Neutrophil (primary cell): ENCODE data around the gene THSD4.

ENCODE experiments used
- H3K27ac ChIP-seq: fragments of 200-600 bp; sonication (generic); 2 replicates; pipeline ENCODE4 v1.5.1; 2016; ENCODE audit warnings: mild to moderate bottlenecking, moderate library complexity
- H3K27me3 ChIP-seq: fragments of 200-600 bp; sonication (generic); 2 replicates; pipeline ENCODE4 v1.6.0; 2016; ENCODE audit warnings: mild to moderate bottlenecking
- H3K36me3 ChIP-seq: fragments of 200-600 bp; sonication (generic); 2 replicates; pipeline ENCODE4 v1.5.1; 2017
- H3K4me1 ChIP-seq, 2 experiments: fragments of 200-600 bp in 1 of 2; sonication (generic) in 1 of 2; 1 replicate in 1 of 2; 2 replicates in 1 of 2; pipeline versions ENCODE4 v1.5.1 to v1.6.1; 2013 to 2016; ENCODE audit warnings: low read depth in 1 of 2, low read length in 1 of 2, mild to moderate bottlenecking in 1 of 2, moderate library complexity in 1 of 2; ENCODE audit not compliant: control insufficient read depth in 1 of 2, insufficient read depth in 1 of 2
- H3K4me3 ChIP-seq, 2 experiments: fragments of 200-600 bp in 1 of 2; sonication (generic) in 1 of 2; 1 replicate in 1 of 2; 2 replicates in 1 of 2; pipeline ENCODE4 v1.5.1; 2013 to 2016; ENCODE audit warnings: low read depth in 1 of 2, low read length in 1 of 2, mild to moderate bottlenecking in 1 of 2, moderate library complexity in 1 of 2
- H3K9me3 ChIP-seq: fragments of 200-600 bp; sonication (generic); 2 replicates; pipeline ENCODE4 v1.5.1; 2016
- CTCF ChIP-seq: fragments of 200-600 bp; sonication (generic); IDR thresholded peaks from 2 replicates; pipeline ENCODE4 v1.5.1; 2016; ENCODE audit warnings: antibody characterized with exemption

THSD4 gene

DNA sequence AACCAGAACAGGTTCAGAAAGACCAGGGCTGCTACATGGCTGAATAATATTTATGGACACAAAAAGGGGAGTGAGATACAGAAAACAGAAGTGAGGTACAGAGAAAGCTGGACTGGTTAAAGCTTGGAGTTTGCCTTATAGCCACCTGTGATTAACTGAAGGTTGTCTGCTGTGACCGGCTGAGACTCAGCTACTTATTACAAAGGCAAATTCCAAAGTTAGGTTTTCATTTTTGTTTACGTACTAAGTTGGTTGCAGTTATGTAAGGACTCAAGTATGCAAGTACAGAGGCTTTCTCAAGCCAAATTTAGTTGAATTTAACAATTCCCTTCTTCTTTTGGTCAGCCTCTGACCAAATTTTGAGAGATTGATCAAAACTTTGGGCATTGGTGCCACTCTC is 264.6 kb downstream of the THSD4 start:
- Histone ChIP-seq H3K4me3 (no peak overlapping the region), H3K4me1 (no peaks in the 10 kb centered on the region), H3K27me3 (peaks cover 5% of the 10 kb centered on the region), H3K27ac (no peak overlapping the region), H3K9me3 (no peaks in the 10 kb centered on the region), H3K36me3 (no peaks in the 10 kb centered on the region)
- TF ChIP-seq CTCF, result no peak

- no peak overlapping the region for H3K27ac ChIP-seq
- TF ChIP-seq CTCF, result no peak
- H3K4me3 ChIP-seq, result no peak overlapping the region
- H3K4me1 ChIP-seq, result no peaks in the 10 kb centered on the region
- no peaks in the 10 kb centered on the region for H3K36me3 ChIP-seq
- peaks cover 4% of the 10 kb centered on the region for H3K27me3 ChIP-seq
- no peaks in the 10 kb centered on the region for H3K9me3 ChIP-seq
Observed at GRCh38 chr15:71380345-71380744, 265.1 kb downstream of the THSD4 start.

GRCh38 chr15:71384501-71384900 is 269.2 kb downstream of the THSD4 start:
- Histone ChIP-seq H3K9me3 (no peaks in the 10 kb centered on the region), H3K36me3 (no peaks in the 10 kb centered on the region), H3K4me3 (no peak overlapping the region), H3K27me3 (peaks cover 42% of the 10 kb centered on the region), H3K27ac (no peak overlapping the region), H3K4me1 (no peaks in the 10 kb centered on the region)
- no peak for TF ChIP-seq CTCF

GRCh38 chr15:71385026-71385425 is 269.8 kb downstream of the THSD4 start:
- no peak for TF ChIP-seq CTCF
- Histone ChIP-seq H3K36me3 (no peaks in the 10 kb centered on the region), H3K27me3 (peaks cover 42% of the 10 kb centered on the region), H3K4me3 (no peak overlapping the region), H3K9me3 (no peaks in the 10 kb centered on the region), H3K27ac (no peak overlapping the region), H3K4me1 (no peaks in the 10 kb centered on the region)

DNA sequence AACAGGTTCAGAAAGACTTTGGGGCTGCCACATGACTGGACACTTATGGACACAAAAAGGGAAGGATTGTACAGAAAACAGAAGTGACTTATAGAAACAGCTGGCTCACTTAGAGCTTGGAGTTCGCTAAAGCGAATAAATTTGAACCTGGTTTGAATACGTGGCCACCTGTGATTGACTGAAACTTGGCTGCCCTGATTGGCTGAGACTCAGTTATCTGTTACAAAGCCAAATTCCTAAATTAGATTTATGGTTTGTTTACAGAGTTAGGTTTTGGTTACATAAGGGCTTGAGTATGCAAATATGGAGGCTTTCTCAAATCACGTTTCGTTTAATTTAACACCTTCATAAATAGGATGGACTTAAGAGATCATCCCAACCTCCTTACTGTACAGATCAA is 270.2 kb downstream of the THSD4 start:
- Histone ChIP-seq H3K9me3 (no peaks in the 10 kb centered on the region), H3K36me3 (no peaks in the 10 kb centered on the region), H3K4me1 (no peaks in the 10 kb centered on the region), H3K4me3 (no peak overlapping the region), H3K27ac (no peak overlapping the region), H3K27me3 (peaks cover 42% of the 10 kb centered on the region)
- no peak for TF ChIP-seq CTCF

DNA sequence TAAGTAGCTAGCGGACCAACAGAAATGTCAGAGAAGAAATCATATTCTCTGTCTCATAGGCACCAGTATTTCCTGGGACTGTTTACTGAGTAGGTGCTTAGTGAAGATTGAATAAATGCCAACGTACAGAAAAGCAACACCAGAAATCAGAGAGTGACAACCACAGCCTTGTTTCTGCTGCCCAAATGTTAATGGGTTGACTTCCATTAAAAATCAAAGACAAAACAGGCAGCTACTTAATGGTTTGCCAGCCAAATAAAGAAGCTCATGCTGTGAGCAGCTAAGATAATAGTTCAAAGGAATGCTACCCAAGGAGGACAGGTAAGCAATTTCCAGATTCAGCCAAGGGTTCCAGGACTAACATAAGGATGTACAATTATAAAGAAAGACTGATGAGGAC is 270.7 kb downstream of the THSD4 start:
- no peak for TF ChIP-seq CTCF
- H3K36me3 ChIP-seq, result no peaks in the 10 kb centered on the region
- H3K4me1 ChIP-seq, result no peaks in the 10 kb centered on the region
- H3K9me3 ChIP-seq, result no peaks in the 10 kb centered on the region
- H3K27me3 ChIP-seq, result peaks cover 42% of the 10 kb centered on the region
- no peak overlapping the region for H3K4me3 ChIP-seq
- no peak overlapping the region for H3K27ac ChIP-seq
